ENCODE measurements around the gene SYNRG.
"Not testable (repeated sequence)": the region's sequence is repeated elsewhere in the genome, so short reads cannot be mapped to it uniquely, and the experiment has no call there.

SYNRG gene

DNA sequence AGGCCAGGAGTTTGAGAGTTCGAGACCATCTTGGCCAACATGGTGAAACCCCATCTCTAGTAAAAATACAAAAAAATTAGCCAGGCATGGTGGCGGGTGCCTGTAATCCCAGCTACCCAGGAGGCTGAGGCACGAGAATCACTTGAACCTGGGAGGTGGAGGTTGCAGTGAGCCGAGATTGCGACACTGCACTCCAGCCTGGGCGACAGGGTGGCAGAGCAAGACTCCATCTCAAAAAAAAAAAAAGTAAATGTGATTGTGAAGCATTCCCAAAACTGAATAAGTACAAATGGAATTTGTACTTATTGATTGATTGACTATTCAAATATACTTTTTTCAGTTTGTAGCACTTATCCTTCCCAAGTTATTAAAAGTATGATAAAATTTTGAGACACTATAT is 7.2 kb upstream of the SYNRG start:
- not testable (repeated sequence) for H3K27ac ChIP-seq (ENCODE audit: low read depth, low read length); H3K4me1 ChIP-seq (ENCODE audit: insufficient read depth, low read length); H3K27me3 ChIP-seq (ENCODE audit: control insufficient read depth in 1 of 2, insufficient read depth in 2 of 2, low read length in 2 of 2); H3K4me3 ChIP-seq (ENCODE audit: low read depth in 1 of 2, low read length in 2 of 2); H3K9ac ChIP-seq (ENCODE audit: low read length); H3K9me3 ChIP-seq (ENCODE audit: low read length)
- peaks cover 44% of the 10 kb centered on the region for H3K36me3 ChIP-seq (ENCODE audit: insufficient read depth, low read length)

- H3K4me3 ChIP-seq (ENCODE audit: low read depth in 1 of 2, low read length in 2 of 2) = no peak overlapping the region
- H3K27me3 ChIP-seq (ENCODE audit: control insufficient read depth in 1 of 2, insufficient read depth in 2 of 2, low read length in 2 of 2) = no peaks in the 10 kb centered on the region
- peaks cover 34% of the 10 kb centered on the region for H3K36me3 ChIP-seq (ENCODE audit: insufficient read depth, low read length)
- no peak overlapping the region for H3K9ac ChIP-seq (ENCODE audit: low read length)
- H3K4me1 ChIP-seq (ENCODE audit: insufficient read depth, low read length) = peaks cover 1% of the 10 kb centered on the region
- H3K9me3 ChIP-seq (ENCODE audit: low read length) = no peaks in the 10 kb centered on the region
- no peak overlapping the region for H3K27ac ChIP-seq (ENCODE audit: low read depth, low read length)
Observed at GRCh38 chr17:37614823-37615222, 5.6 kb upstream of the SYNRG start.

- Histone ChIP-seq H3K36me3 (ENCODE audit: insufficient read depth, low read length) (peaks cover 30% of the 10 kb centered on the region), H3K4me3 (ENCODE audit: low read depth in 1 of 2, low read length in 2 of 2) (no peak overlapping the region), H3K9ac (ENCODE audit: low read length) (no peak overlapping the region), H3K4me1 (ENCODE audit: insufficient read depth, low read length) (peaks cover 4% of the 10 kb centered on the region), H3K27ac (ENCODE audit: low read depth, low read length) (no peak overlapping the region), H3K9me3 (ENCODE audit: low read length) (no peaks in the 10 kb centered on the region), H3K27me3 (ENCODE audit: control insufficient read depth in 1 of 2, insufficient read depth in 2 of 2, low read length in 2 of 2) (no peaks in the 10 kb centered on the region)
Observed at GRCh38 chr17:37614391-37614790, 5.2 kb upstream of the SYNRG start.

- H3K27ac ChIP-seq (ENCODE audit: low read depth, low read length) = no peak overlapping the region
- H3K9ac ChIP-seq (ENCODE audit: low read length) = no peak overlapping the region
- H3K4me1 ChIP-seq (ENCODE audit: insufficient read depth, low read length) = peaks cover 24% of the 10 kb centered on the region
- no peaks in the 10 kb centered on the region for H3K9me3 ChIP-seq (ENCODE audit: low read length)
- H3K36me3 ChIP-seq (ENCODE audit: insufficient read depth, low read length) = peaks cover 16% of the 10 kb centered on the region
- H3K4me3 ChIP-seq (ENCODE audit: low read depth in 1 of 2, low read length in 2 of 2) = no peak overlapping the region
- no peaks in the 10 kb centered on the region for H3K27me3 ChIP-seq (ENCODE audit: control insufficient read depth in 1 of 2, insufficient read depth in 2 of 2, low read length in 2 of 2)
Observed at GRCh38 chr17:37610971-37611370, 1.8 kb upstream of the SYNRG start.

DNA sequence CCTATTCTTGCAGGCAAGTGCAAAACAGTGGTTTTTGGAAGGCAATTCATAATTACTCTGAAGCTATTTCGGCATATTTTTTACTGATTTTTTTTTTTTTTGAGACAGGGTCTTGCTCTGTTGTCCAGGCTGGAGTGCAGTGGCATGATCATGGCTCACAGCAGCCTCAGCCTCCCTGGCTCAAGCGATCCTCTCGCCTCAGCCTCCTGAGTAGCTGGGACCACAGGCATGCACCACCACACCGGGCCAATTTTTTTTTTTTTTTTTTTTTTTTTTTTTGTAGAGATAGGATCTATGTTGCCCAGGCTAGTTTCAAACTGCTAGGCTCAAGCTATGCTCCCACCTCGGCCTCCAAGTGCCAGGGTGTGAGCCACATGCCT is 813 bp upstream of the SYNRG start:
- Histone ChIP-seq H3K4me1 (ENCODE audit: insufficient read depth, low read length) (peaks cover 29% of the 10 kb centered on the region), H3K4me3 (ENCODE audit: low read depth in 1 of 2, low read length in 2 of 2) (peak overlapping the region; percentile 82 to 93), H3K36me3 (ENCODE audit: insufficient read depth, low read length) (peaks cover 16% of the 10 kb centered on the region)
- not testable (repeated sequence) for H3K27ac ChIP-seq (ENCODE audit: low read depth, low read length); H3K9ac ChIP-seq (ENCODE audit: low read length); H3K9me3 ChIP-seq (ENCODE audit: low read length); H3K27me3 ChIP-seq (ENCODE audit: control insufficient read depth in 1 of 2, insufficient read depth in 2 of 2, low read length in 2 of 2)

- Histone ChIP-seq H3K4me3 (ENCODE audit: low read depth in 1 of 2, low read length in 2 of 2) (peak overlapping the region; percentile 82 to 93), H3K4me1 (ENCODE audit: insufficient read depth, low read length) (peaks cover 29% of the 10 kb centered on the region), H3K9ac (ENCODE audit: low read length) (peak overlapping the region; percentile 73), H3K27ac (ENCODE audit: low read depth, low read length) (peak overlapping the region; percentile 90), H3K27me3 (ENCODE audit: control insufficient read depth in 1 of 2, insufficient read depth in 2 of 2, low read length in 2 of 2) (no peaks in the 10 kb centered on the region), H3K9me3 (ENCODE audit: low read length) (no peaks in the 10 kb centered on the region), H3K36me3 (ENCODE audit: insufficient read depth, low read length) (peaks cover 5% of the 10 kb centered on the region)
Observed at GRCh38 chr17:37608351-37609169, 658 bp downstream of the SYNRG start.

DNA sequence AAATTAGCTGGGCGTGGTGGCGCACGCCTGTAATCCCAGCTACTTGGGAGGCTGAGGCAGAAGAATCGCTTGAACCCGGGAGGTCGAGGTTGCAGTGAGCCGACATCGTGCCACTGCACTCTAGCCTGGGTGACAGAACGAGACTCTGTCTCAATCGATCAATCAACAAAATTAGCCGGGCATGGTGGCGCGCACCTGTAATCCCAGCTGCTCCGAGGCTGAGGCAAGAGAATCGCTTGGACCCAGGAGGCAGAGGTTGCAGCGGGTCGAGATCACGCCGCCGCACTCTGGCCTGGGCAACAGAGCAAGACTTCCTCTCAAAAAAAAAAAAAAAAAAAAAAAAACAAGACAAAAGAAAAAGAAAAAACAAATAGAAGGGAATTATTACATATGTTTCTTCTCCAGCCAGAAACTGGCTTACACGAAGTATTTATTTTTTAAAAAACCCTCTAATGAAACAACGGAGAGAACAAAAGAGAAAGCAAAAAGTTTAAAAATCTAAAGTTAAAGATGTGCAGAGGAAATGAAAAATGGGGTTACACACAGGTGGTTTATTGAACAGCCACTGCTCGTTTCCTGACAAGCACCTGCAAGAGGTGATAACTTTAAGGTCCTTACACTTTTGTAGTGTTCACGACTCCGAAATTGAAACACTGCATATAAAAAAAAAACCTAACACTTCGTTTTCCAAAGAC is 1.4 kb downstream of the SYNRG start:
- Histone ChIP-seq H3K9me3 (ENCODE audit: low read length) (no peaks in the 10 kb centered on the region), H3K4me1 (ENCODE audit: insufficient read depth, low read length) (peaks cover 29% of the 10 kb centered on the region), H3K27me3 (ENCODE audit: control insufficient read depth in 1 of 2, insufficient read depth in 2 of 2, low read length in 2 of 2) (no peaks in the 10 kb centered on the region), H3K9ac (ENCODE audit: low read length) (peak overlapping the region; percentile 73), H3K4me3 (ENCODE audit: low read depth in 1 of 2, low read length in 2 of 2) (peak overlapping the region; percentile 82 to 93), H3K36me3 (ENCODE audit: insufficient read depth, low read length) (no peaks in the 10 kb centered on the region), H3K27ac (ENCODE audit: low read depth, low read length) (peak overlapping the region; percentile 90)

DNA sequence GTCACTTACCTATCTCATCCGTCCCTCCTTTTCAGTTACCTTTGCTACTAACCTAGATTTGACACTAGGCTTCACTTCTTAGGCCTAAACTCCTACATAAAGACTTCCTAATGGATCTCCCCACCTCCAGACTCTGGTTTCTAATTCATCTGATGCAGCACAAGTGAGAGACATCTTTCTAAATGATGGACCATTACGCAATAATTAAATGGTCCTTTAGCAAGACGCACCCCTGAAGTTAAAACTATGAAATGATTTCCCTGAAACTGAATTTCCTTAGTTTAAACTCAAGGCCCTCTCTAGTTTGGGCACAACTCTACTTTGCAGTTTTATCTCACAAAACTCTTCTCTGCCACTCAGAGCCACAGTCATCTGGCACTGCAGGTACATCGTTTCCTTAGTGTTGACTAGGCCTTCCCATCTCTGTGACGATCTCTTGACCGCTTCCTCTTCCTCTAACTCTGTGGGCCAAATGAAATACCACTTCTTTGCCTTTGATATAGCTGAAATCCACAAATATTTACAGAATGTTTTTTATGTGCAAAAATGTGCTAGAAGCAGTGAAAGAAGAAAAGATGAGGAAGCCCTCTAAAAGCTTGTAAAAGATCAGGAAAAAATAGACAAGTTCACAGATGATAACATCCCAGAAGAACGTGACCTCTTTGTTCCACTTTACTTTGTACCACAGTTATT is 3.3 kb downstream of the SYNRG start:
- H3K9ac ChIP-seq (ENCODE audit: low read length) = no peak overlapping the region
- no peak overlapping the region for H3K27ac ChIP-seq (ENCODE audit: low read depth, low read length)
- H3K4me1 ChIP-seq (ENCODE audit: insufficient read depth, low read length) = peaks cover 29% of the 10 kb centered on the region

GRCh38 chr17:37605081-37605480 is 4.1 kb downstream of the SYNRG start:
- Histone ChIP-seq H3K27ac (ENCODE audit: low read depth, low read length) (no peak overlapping the region), H3K4me3 (ENCODE audit: low read depth in 1 of 2, low read length in 2 of 2) (no peak overlapping the region), H3K9ac (ENCODE audit: low read length) (no peak overlapping the region), H3K4me1 (ENCODE audit: insufficient read depth, low read length) (peaks cover 29% of the 10 kb centered on the region), H3K36me3 (ENCODE audit: insufficient read depth, low read length) (peaks cover 5% of the 10 kb centered on the region), H3K27me3 (ENCODE audit: control insufficient read depth in 1 of 2, insufficient read depth in 2 of 2, low read length in 2 of 2) (no peaks in the 10 kb centered on the region), H3K9me3 (ENCODE audit: low read length) (no peaks in the 10 kb centered on the region)

More for the DNA sequence above, 3.3 kb downstream of the SYNRG start:
- H3K27me3 ChIP-seq (ENCODE audit: control insufficient read depth in 1 of 2, insufficient read depth in 2 of 2, low read length in 2 of 2) = no peaks in the 10 kb centered on the region
- H3K36me3 ChIP-seq (ENCODE audit: insufficient read depth, low read length) = no peaks in the 10 kb centered on the region
- H3K4me3 ChIP-seq (ENCODE audit: low read depth in 1 of 2, low read length in 2 of 2) = no peak overlapping the region
- no peaks in the 10 kb centered on the region for H3K9me3 ChIP-seq (ENCODE audit: low read length)

DNA sequence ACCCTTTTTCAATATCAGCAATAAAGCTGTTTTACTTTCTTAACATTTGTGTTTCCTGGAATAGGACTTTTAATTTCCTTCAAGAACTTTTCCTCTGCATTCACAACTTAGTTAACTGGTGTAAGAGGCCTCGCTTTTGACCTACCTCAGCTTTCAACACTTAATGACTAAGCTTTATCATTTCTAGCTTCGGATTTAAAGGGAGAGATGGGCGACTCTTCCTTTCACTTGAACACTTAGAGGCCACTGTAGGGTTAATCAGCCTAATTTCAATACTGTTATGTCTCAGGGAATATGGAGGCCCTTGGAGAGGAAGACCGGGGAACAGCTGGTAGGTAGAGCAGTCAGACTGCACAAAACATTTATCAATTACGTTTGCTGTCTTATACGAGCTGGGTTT is 4.7 kb downstream of the SYNRG start:
- H3K27ac ChIP-seq (ENCODE audit: low read depth, low read length) = no peak overlapping the region
- no peak overlapping the region for H3K4me3 ChIP-seq (ENCODE audit: low read depth in 1 of 2, low read length in 2 of 2)
- H3K9ac ChIP-seq (ENCODE audit: low read length) = no peak overlapping the region
- H3K27me3 ChIP-seq (ENCODE audit: control insufficient read depth in 1 of 2, insufficient read depth in 2 of 2, low read length in 2 of 2) = no peaks in the 10 kb centered on the region
- peaks cover 25% of the 10 kb centered on the region for H3K4me1 ChIP-seq (ENCODE audit: insufficient read depth, low read length)
- H3K36me3 ChIP-seq (ENCODE audit: insufficient read depth, low read length) = peaks cover 9% of the 10 kb centered on the region
- no peaks in the 10 kb centered on the region for H3K9me3 ChIP-seq (ENCODE audit: low read length)

- Histone ChIP-seq H3K9me3 (ENCODE audit: low read length) (no peaks in the 10 kb centered on the region), H3K9ac (ENCODE audit: low read length) (no peak overlapping the region), H3K4me1 (ENCODE audit: insufficient read depth, low read length) (no peaks in the 10 kb centered on the region), H3K27ac (ENCODE audit: low read depth, low read length) (no peak overlapping the region), H3K36me3 (ENCODE audit: insufficient read depth, low read length) (peaks cover 39% of the 10 kb centered on the region), H3K4me3 (ENCODE audit: low read depth in 1 of 2, low read length in 2 of 2) (no peak overlapping the region), H3K27me3 (ENCODE audit: control insufficient read depth in 1 of 2, insufficient read depth in 2 of 2, low read length in 2 of 2) (no peaks in the 10 kb centered on the region)
Observed at GRCh38 chr17:37598145-37598544, 11.1 kb downstream of the SYNRG start.

Measured in muscle layer of colon (tissue), 2 donors.